Measurements from ENCODE around the gene LDLRAD1. TPM values are rescaled to one million over a fixed set of nuclear protein-coding genes. Genes with fewer than 3 reads are reported as not detected.

Gene LDLRAD1
- total RNA-seq, 1 donor from 2014 or later: not detected

GRCh38 chr1:53966794-53967193 lies 51.2 kb downstream of the LDLRAD1 start:
- no peak for DNase-seq (ENCODE audit: low read depth)
- no peaks in the 10 kb centered on the region for H3K27me3 ChIP-seq (ENCODE audit: control insufficient read depth, insufficient read depth, low read length)
- no peak for TF ChIP-seq CTCF (IDR thresholded peaks at IDR 0.05; ENCODE audit: insufficient read depth, low read length, poor library complexity, severe bottlenecking)
- no peak overlapping the region for H3K4me3 ChIP-seq (ENCODE audit: low read depth, low read length)
- peaks cover 3% of the 10 kb centered on the region for H3K36me3 ChIP-seq (ENCODE audit: control insufficient read depth, insufficient read depth, low read length)

- Histone ChIP-seq H3K27me3 (ENCODE audit: control insufficient read depth, insufficient read depth, low read length) (no peaks in the 10 kb centered on the region), H3K4me3 (ENCODE audit: low read depth, low read length) (no peak overlapping the region), H3K36me3 (ENCODE audit: control insufficient read depth, insufficient read depth, low read length) (peaks cover 3% of the 10 kb centered on the region)
- DNase-seq (ENCODE audit: low read depth): no peak
- no peak for TF ChIP-seq CTCF (IDR thresholded peaks at IDR 0.05; ENCODE audit: insufficient read depth, low read length, poor library complexity, severe bottlenecking)
Measured at GRCh38 chr1:53964109-53964508, 53.9 kb downstream of the LDLRAD1 start.

GRCh38 chr1:53963460-53963859 lies 54.5 kb downstream of the LDLRAD1 start:
- Histone ChIP-seq H3K4me3 (ENCODE audit: low read depth, low read length) (no peak overlapping the region), H3K27me3 (ENCODE audit: control insufficient read depth, insufficient read depth, low read length) (no peaks in the 10 kb centered on the region), H3K36me3 (ENCODE audit: control insufficient read depth, insufficient read depth, low read length) (peaks cover 3% of the 10 kb centered on the region)
- TF ChIP-seq CTCF (IDR thresholded peaks at IDR 0.05; ENCODE audit: insufficient read depth, low read length, poor library complexity, severe bottlenecking): no peak
- no peak for DNase-seq (ENCODE audit: low read depth)

- H3K27me3 ChIP-seq (ENCODE audit: control insufficient read depth, insufficient read depth, low read length): no peaks in the 10 kb centered on the region
- TF ChIP-seq CTCF (IDR thresholded peaks at IDR 0.05; ENCODE audit: insufficient read depth, low read length, poor library complexity, severe bottlenecking): no peak
- peaks cover 3% of the 10 kb centered on the region for H3K36me3 ChIP-seq (ENCODE audit: control insufficient read depth, insufficient read depth, low read length)
- DNase-seq (ENCODE audit: low read depth): no peak
- H3K4me3 ChIP-seq (ENCODE audit: low read depth, low read length): no peak overlapping the region
Measured at GRCh38 chr1:53962395-53962794, 55.6 kb downstream of the LDLRAD1 start.

GRCh38 chr1:53959664-53960250 lies 58.2 kb downstream of the LDLRAD1 start:
- Histone ChIP-seq H3K36me3 (ENCODE audit: control insufficient read depth, insufficient read depth, low read length) (peaks cover 3% of the 10 kb centered on the region), H3K4me3 (ENCODE audit: low read depth, low read length) (no peak overlapping the region), H3K27me3 (ENCODE audit: control insufficient read depth, insufficient read depth, low read length) (no peaks in the 10 kb centered on the region)
- no peak for DNase-seq (ENCODE audit: low read depth)
- peak; percentile 47 for TF ChIP-seq CTCF (IDR thresholded peaks at IDR 0.05; ENCODE audit: insufficient read depth, low read length, poor library complexity, severe bottlenecking)

Other genes starting within 250 kb of the LDLRAD1 start
- 22.8 and 24.6 TPM in 2 replicates for gene NDC1, start 179.9 kb downstream of the LDLRAD1 start, total RNA-seq
- 40.5 and 42.7 TPM in 2 replicates for gene YIPF1, start 128.4 kb downstream of the LDLRAD1 start, total RNA-seq
- not detected in 2 replicates for gene DIO1, start 124.0 kb downstream of the LDLRAD1 start, total RNA-seq
- gene IFT25, start 72.5 kb downstream of the LDLRAD1 start, total RNA-seq: 9.5 and 11.5 TPM in 2 replicates
- 40.7 and 45.7 TPM in 2 replicates for gene LRRC42, start 71.8 kb downstream of the LDLRAD1 start, total RNA-seq
- gene TMEM59, start 35.0 kb upstream of the LDLRAD1 start, total RNA-seq: 126 and 138 TPM in 2 replicates
- gene TCEANC2, start 35.4 kb upstream of the LDLRAD1 start, total RNA-seq: 2.5 and 3.6 TPM in 2 replicates
- not detected in 2 replicates for gene CDCP2, start 134.8 kb upstream of the LDLRAD1 start, total RNA-seq
- gene CYB5RL, start 181.8 kb upstream of the LDLRAD1 start, total RNA-seq: 6.5 and 6.6 TPM in 2 replicates
- gene MRPL37, start 182.0 kb upstream of the LDLRAD1 start, total RNA-seq: 124 and 139 TPM in 2 replicates